Kidney epithelial cell (primary cell): ENCODE results near the gene NOC4L. TPM values are rescaled to one million over a fixed set of nuclear protein-coding genes. Genes with fewer than 3 reads are reported as not detected.
"Not testable (repeated sequence)": the region's sequence is repeated elsewhere in the genome, so short reads cannot be mapped to it uniquely, and the experiment has no call there.

Experiments used
- DNase-seq: peaks from one replicate; pipeline ENCODE4 v3.0.0-alpha.2; 2010; ENCODE audit warnings: low read depth
- H3K27me3 ChIP-seq: 2 replicates; pipeline ENCODE4 v1.6.0; 2011; ENCODE audit warnings: low read length; ENCODE audit not compliant: control insufficient read depth, insufficient read depth
- H3K36me3 ChIP-seq: 2 replicates; pipeline ENCODE4 v1.5.1; 2011; ENCODE audit warnings: low read length; ENCODE audit not compliant: control insufficient read depth, insufficient read depth
- H3K4me3 ChIP-seq: 2 replicates; pipeline ENCODE4 v1.5.1; 2011; ENCODE audit warnings: low read depth, mild to moderate bottlenecking, control low read depth, low read length
- total RNA-seq: library from RNA; depleted of rRNA; stranded (reverse); fragments of >200 nt; gene quantifications from 2 replicates; pipeline ENCODE4 v1.2.3, GENCODE V29; 2015
- TF ChIP-seq, protein P1 (sequence below): IDR thresholded peaks from 2 replicates; pipeline ENCODE4 v1.5.1; 2011; ENCODE audit warnings: mild to moderate bottlenecking, moderate library complexity, low read length, control low read depth, inconsistent platforms; ENCODE audit not compliant: insufficient read depth, poor library complexity, severe bottlenecking

NOC4L gene
- total RNA-seq, 1 donor from 2014 or later: 23.8 TPM

DNA sequence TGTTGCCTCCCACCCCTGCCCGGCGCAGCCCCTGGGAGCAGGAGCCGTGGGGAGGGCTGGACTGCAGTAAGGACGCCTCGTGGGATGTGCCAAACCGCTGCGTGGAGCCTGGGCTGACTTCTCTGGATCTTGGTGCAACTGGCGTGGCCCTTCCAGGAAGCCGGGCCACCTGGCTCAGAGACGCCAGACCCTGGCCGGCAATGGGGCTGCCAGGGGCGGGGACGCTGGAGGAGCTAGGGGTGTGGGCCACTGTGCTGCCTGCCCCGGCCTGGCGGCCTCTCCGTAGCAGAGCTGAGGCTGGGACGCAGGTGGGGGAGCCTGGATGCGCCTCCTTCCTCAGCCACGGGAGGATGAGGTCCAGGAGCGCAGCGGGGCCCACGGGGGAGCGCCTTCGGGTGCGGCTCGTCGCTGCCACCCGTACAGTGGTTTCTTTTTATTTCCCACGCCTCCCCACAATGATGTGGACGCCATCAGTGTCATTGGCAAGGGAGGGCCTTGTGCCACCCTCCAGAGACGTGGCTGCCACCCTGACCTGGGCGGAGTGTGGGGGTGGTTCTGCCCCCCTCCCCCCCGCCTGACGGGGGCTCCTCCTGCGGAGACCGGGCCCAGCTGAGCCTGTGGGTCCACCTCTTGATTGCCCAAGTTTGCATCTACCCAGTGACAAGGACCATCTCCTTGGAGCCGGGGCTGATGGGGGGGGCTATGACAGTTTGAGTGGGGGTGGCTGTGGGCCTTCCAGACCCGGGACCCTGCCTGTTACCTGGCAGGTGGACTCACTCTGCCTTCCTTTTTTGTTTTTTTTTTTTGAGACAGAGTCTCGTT, 11.4 kb upstream of the NOC4L start:
- Histone ChIP-seq H3K4me3 (no peak overlapping the region), H3K36me3 (no peaks in the 10 kb centered on the region), H3K27me3 (no peaks in the 10 kb centered on the region)
- DNase-seq: no peak
- TF ChIP-seq, protein P1, sequence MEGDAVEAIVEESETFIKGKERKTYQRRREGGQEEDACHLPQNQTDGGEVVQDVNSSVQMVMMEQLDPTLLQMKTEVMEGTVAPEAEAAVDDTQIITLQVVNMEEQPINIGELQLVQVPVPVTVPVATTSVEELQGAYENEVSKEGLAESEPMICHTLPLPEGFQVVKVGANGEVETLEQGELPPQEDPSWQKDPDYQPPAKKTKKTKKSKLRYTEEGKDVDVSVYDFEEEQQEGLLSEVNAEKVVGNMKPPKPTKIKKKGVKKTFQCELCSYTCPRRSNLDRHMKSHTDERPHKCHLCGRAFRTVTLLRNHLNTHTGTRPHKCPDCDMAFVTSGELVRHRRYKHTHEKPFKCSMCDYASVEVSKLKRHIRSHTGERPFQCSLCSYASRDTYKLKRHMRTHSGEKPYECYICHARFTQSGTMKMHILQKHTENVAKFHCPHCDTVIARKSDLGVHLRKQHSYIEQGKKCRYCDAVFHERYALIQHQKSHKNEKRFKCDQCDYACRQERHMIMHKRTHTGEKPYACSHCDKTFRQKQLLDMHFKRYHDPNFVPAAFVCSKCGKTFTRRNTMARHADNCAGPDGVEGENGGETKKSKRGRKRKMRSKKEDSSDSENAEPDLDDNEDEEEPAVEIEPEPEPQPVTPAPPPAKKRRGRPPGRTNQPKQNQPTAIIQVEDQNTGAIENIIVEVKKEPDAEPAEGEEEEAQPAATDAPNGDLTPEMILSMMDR: no peak

DNA sequence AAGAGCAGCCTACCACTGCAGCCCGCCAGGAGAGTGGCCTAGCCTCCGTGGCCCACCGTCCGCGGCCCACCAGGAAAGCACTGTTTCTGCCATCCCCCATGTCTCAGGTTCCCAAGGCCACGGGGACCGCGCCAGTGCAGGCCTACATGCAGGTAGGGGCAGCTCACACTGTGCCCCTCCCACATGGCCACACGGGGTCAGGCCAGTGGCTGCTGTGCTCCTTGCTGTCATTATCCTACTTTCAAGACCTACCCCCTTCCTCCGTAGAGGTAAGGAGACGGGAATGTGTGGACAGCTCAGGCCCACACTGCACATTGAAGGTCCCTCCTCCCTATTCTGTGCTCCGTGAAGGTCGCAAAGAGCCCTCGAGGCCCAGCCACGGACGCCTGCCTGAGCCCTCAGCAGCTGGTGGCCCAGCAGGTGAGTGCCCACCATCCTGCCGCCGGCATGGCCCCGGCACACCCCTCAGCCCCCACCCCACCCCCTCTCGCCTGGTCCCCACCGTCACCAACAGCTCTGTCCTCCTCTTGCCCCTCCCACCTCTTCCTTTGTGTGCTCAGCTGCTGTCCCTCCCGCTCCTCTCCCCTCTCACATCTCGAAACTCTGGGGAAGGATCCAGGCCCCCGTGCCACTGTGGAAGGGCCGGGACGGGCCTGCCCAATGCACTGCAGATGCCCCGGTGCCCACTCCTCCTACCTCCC, 10.2 kb upstream of the NOC4L start:
- no peaks in the 10 kb centered on the region for H3K27me3 ChIP-seq
- H3K4me3 ChIP-seq: no peak overlapping the region
- TF ChIP-seq, protein P1: peak; percentile 8
- no peaks in the 10 kb centered on the region for H3K36me3 ChIP-seq
- no peak for DNase-seq

DNA sequence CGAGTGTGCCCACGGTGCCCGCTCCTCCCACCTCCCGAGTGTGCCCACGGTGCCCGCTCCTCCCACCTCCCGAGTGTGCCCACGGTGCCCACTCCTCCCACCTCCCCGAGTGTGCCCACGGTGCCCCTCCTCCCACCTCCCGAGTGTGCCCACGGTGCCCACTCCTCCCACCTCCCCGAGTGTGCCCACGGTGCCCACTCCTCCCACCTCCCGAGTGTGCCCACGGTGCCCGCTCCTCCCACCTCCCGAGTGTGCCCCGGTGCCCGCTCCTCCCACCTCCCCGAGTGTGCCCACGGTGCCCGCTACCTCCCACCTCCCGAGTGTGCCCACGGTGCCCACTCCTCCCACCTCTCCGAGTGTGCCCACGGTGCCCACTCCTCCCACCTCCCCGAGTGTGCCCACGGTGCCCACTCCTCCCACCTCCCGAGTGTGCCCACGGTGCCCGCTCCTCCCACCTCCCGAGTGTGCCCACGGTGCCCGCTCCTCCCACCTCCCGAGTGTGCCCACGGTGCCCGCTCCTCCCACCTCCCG, 9.5 kb upstream of the NOC4L start:
- H3K36me3 ChIP-seq, H3K4me3 ChIP-seq, DNase-seq, H3K27me3 ChIP-seq: not testable (repeated sequence)

DNA sequence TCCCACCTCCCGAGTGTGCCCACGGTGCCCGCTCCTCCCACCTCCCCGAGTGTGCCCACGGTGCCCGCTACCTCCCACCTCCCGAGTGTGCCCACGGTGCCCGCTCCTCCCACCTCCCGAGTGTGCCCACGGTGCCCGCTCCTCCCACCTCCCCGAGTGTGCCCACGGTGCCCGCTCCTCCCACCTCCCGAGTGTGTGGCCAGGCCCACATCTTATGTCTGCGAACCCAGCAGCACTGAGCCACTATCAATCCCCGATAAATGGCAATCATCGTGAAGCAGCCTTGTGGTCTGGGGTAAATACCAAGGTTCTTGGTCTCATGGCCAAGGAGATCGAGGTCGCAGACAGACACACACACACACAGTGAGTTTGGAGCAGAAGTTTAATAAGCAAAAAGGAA, 8.0 kb upstream of the NOC4L start:
- not testable (repeated sequence) for DNase-seq, H3K27me3 ChIP-seq, H3K4me3 ChIP-seq, H3K36me3 ChIP-seq

DNA sequence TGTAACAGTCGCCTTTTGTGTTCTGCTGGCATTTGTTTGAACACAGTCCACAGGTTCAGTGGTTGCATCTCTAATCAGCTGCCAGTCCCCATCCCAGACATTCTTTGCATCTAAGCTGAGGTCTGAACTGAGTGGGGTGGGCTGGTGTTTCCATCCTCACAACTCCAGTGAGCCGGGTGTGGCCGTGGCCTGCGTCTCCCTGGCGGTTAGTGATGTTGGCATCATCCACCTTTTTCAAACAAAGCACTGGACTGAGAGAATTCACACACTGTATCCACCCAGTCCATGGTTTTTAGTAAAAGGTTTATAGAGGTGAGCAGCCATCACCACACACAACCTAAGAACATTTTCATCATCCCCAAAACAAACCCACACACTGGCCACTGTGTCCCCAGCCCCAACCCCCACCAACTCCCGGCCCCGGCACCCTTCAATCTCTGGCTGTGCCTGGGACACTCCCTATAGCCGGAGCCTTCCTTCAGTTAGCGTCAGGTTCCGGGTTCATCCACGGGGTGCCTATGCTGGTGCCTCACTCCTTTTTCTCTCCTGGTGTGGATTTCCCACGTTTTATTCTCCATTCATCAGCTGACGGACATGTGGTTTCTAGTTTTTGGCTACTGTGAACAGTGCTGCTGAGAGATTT, 6.7 kb upstream of the NOC4L start:
- TF ChIP-seq, protein P1: no peak
- Histone ChIP-seq H3K27me3 (no peaks in the 10 kb centered on the region), H3K4me3 (no peak overlapping the region), H3K36me3 (no peaks in the 10 kb centered on the region)
- DNase-seq: no peak

DNA sequence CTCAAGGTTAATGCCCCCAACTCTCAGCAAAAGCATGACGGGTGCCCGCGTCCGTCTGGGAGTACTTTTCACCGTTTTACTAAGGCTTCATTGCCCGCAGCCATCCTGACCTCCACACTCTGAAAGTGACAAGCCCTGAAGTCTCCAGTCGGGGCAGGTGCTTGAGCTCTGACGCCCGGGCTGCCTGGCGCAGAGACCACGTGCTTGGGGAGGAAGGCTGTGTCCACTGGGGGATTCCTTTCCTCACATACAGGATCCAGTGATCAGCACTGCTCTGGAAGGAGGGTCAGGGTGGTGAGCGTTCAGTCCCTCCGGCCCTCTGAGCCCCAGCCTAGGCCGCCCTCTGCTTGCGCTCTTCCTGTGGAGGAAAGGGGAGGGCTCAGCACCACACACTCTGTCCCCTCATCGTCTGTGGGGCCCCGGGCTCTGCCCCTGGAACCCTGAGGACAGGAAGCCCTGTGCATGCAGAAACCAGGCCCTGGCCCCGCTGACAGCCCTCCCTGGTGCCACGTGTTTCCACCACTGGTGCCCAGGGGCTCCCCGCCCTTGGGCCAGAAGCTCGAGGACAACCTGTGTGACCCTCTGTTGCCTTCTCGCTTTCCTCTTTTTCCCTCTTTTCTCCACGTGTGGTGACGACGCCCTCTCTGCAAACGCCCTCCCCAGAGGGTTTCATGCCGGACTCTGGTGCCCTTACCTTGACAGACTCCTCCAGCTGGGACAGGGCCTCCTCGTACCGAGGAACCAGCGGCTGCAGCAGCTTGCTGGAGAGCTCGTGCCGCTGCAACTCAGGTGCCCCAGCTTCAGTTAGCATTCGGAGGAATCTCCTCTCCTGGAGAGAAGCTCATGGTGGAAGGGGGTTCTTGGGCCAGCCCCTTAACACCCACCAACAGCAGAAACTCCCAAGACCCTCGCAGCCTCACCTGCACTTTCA, 5.1 kb upstream of the NOC4L start:
- TF ChIP-seq, protein P1: no peak
- Histone ChIP-seq H3K36me3 (no peaks in the 10 kb centered on the region), H3K27me3 (no peaks in the 10 kb centered on the region), H3K4me3 (no peak overlapping the region)
- DNase-seq: no peak
